ENCODE data around the gene MTF1.

The MTF1 gene

GRCh38 chr1:37862330-37862729 is 2.9 kb upstream of the MTF1 start:
- H3K36me3 ChIP-seq (ENCODE audit: control insufficient read depth in 1 of 2, insufficient read depth in 2 of 2, low read depth in 1 of 2, low read length in 2 of 2) = peaks cover 40 to 65% of the 10 kb centered on the region in 2 experiments
- no peaks in the 10 kb centered on the region for H3K27me3 ChIP-seq (ENCODE audit: control insufficient read depth in 1 of 2, insufficient read depth in 1 of 2, low read length in 2 of 2)
- no peak overlapping the region for H2BK120ac ChIP-seq (ENCODE audit: low read depth, low read length)
- no peak overlapping the region for H2AFZ ChIP-seq (ENCODE audit: low read depth, low read length)
- H2BK15ac ChIP-seq (ENCODE audit: low read depth, poor library complexity, severe bottlenecking) = no peak overlapping the region
- 100% methylated on average over 1 of the region's 3 CpGs for WGBS
- H3K14ac ChIP-seq (ENCODE audit: low read length in 2 of 2) = no peak overlapping the region
- DNase-seq = no peak
- no peak overlapping the region for H2BK5ac ChIP-seq (ENCODE audit: low read depth, low read length, poor library complexity, severe bottlenecking)
- no peak overlapping the region for H3K4me3 ChIP-seq (ENCODE audit: insufficient read depth in 1 of 2, low read depth in 1 of 2, low read length in 2 of 2)
- no peak overlapping the region for H3K23ac ChIP-seq (ENCODE audit: low read length in 2 of 2)
- H3K18ac ChIP-seq (ENCODE audit: low read depth in 1 of 2, low read length in 2 of 2) = no peak overlapping the region
- H2BK12ac ChIP-seq (ENCODE audit: low read length in 2 of 2) = no peak overlapping the region
- no peak overlapping the region for H4K91ac ChIP-seq (ENCODE audit: low read length)
- H3K9ac ChIP-seq (ENCODE audit: low read length) = no peak overlapping the region
- no peak overlapping the region for H3K27ac ChIP-seq (ENCODE audit: low read length, poor library complexity, severe bottlenecking)
- H3K4ac ChIP-seq (ENCODE audit: low read depth in 1 of 2, low read length in 2 of 2) = no peak overlapping the region
- H3K79me1 ChIP-seq (replicated peaks; ENCODE audit: low read length, poor library complexity, severe bottlenecking) = peaks cover 7% of the 10 kb centered on the region
- no peak overlapping the region for H2AK5ac ChIP-seq (ENCODE audit: low read length, severe bottlenecking)
- peaks cover 6% of the 10 kb centered on the region for H3K4me1 ChIP-seq (ENCODE audit: control insufficient read depth, insufficient read depth, low read depth, low read length)
- no peak overlapping the region for H4K8ac ChIP-seq (ENCODE audit: low read length)
- no peaks in the 10 kb centered on the region for H3K9me3 ChIP-seq (ENCODE audit: control insufficient read depth, low read length)
- no peak overlapping the region for H3K4me2 ChIP-seq (ENCODE audit: low read length, poor library complexity, severe bottlenecking)

DNA sequence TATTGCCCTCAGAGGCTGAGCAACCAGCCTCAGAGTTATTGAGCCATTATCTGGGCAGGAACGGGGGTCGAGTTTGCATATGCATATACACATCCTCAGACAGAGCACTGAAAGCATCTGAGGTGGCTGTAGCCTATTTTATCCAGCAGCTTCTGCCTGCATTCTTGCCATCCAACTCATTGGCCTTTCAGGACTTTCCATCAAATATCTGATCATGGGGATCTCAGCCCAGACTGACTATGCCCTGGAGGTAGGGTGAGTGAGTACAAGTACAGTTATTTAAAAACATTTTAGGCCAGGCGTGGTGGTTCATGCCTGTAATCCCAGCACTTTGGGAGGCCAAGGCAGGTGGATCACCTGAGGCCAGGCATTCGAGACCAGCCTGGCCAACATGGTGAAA is 1.8 kb upstream of the MTF1 start:
- WGBS = 96% methylated on average over 4 of the region's 4 CpGs
- peak overlapping the region; percentile 100 for H3K9ac ChIP-seq (ENCODE audit: low read length)
- H3K14ac ChIP-seq (ENCODE audit: low read length in 2 of 2) = no peak overlapping the region
- H4K91ac ChIP-seq (ENCODE audit: low read length) = peak overlapping the region; percentile 7
- H3K4me3 ChIP-seq (ENCODE audit: insufficient read depth in 1 of 2, low read depth in 1 of 2, low read length in 2 of 2) = no peak overlapping the region
- no peaks in the 10 kb centered on the region for H3K9me3 ChIP-seq (ENCODE audit: control insufficient read depth, low read length)
- H3K27ac ChIP-seq (ENCODE audit: low read length, poor library complexity, severe bottlenecking) = no peak overlapping the region
- DNase-seq = no peak
- no peak overlapping the region for H2AFZ ChIP-seq (ENCODE audit: low read depth, low read length)
- H4K8ac ChIP-seq (ENCODE audit: low read length) = no peak overlapping the region
- no peak overlapping the region for H3K18ac ChIP-seq (ENCODE audit: low read depth in 1 of 2, low read length in 2 of 2)
- no peak overlapping the region for H2BK5ac ChIP-seq (ENCODE audit: low read depth, low read length, poor library complexity, severe bottlenecking)
- no peak overlapping the region for H3K4ac ChIP-seq (ENCODE audit: low read depth in 1 of 2, low read length in 2 of 2)
- peaks cover 6% of the 10 kb centered on the region for H3K4me1 ChIP-seq (ENCODE audit: control insufficient read depth, insufficient read depth, low read depth, low read length)
- H2BK12ac ChIP-seq (ENCODE audit: low read length in 2 of 2) = no peak overlapping the region
- no peak overlapping the region for H2AK5ac ChIP-seq (ENCODE audit: low read length, severe bottlenecking)
- H3K79me1 ChIP-seq (replicated peaks; ENCODE audit: low read length, poor library complexity, severe bottlenecking) = peaks cover 12% of the 10 kb centered on the region
- H2BK15ac ChIP-seq (ENCODE audit: low read depth, poor library complexity, severe bottlenecking) = no peak overlapping the region
- no peak overlapping the region for H3K4me2 ChIP-seq (ENCODE audit: low read length, poor library complexity, severe bottlenecking)
- no peak overlapping the region for H2BK120ac ChIP-seq (ENCODE audit: low read depth, low read length)
- H3K27me3 ChIP-seq (ENCODE audit: control insufficient read depth in 1 of 2, insufficient read depth in 1 of 2, low read length in 2 of 2) = no peaks in the 10 kb centered on the region
- H3K23ac ChIP-seq (ENCODE audit: low read length in 2 of 2) = no peak overlapping the region
- H3K36me3 ChIP-seq (ENCODE audit: control insufficient read depth in 1 of 2, insufficient read depth in 2 of 2, low read depth in 1 of 2, low read length in 2 of 2) = peaks cover 44 to 61% of the 10 kb centered on the region in 2 experiments

DNA sequence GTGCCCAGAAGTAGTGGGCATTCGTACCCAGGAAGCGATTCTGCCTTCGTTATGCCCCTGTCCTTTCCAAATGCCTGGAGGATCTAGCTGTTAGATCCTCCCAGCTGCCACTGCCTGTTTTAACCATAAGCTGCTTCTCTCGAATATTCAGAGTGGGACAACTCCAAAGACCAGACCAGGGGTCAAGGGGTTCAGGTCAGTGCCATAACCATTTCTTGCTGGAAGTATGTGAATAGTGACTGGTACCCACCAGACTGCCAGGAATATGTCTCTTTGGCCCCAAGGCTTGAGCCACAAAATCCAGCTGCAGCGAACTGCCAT is 914 bp upstream of the MTF1 start:
- H3K27ac ChIP-seq (ENCODE audit: low read length, poor library complexity, severe bottlenecking) = peak overlapping the region; percentile 42
- peak overlapping the region; percentile 92 for H4K8ac ChIP-seq (ENCODE audit: low read length)
- H3K4me2 ChIP-seq (ENCODE audit: low read length, poor library complexity, severe bottlenecking) = peak overlapping the region; percentile 95
- H3K9me3 ChIP-seq (ENCODE audit: control insufficient read depth, low read length) = no peaks in the 10 kb centered on the region
- no peak overlapping the region for H2BK12ac ChIP-seq (ENCODE audit: low read length in 2 of 2)
- H3K14ac ChIP-seq (ENCODE audit: low read length in 2 of 2) = no peak overlapping the region
- no peak overlapping the region for H2BK120ac ChIP-seq (ENCODE audit: low read depth, low read length)
- peak overlapping the region in 1 of 2 experiments; percentile 54 for H3K18ac ChIP-seq (ENCODE audit: low read depth in 1 of 2, low read length in 2 of 2)
- H3K23ac ChIP-seq (ENCODE audit: low read length in 2 of 2) = no peak overlapping the region
- peak overlapping the region; percentile 15 for H4K91ac ChIP-seq (ENCODE audit: low read length)
- peaks cover 12% of the 10 kb centered on the region for H3K79me1 ChIP-seq (replicated peaks; ENCODE audit: low read length, poor library complexity, severe bottlenecking)
- H2BK5ac ChIP-seq (ENCODE audit: low read depth, low read length, poor library complexity, severe bottlenecking) = no peak overlapping the region
- peaks cover 36 to 55% of the 10 kb centered on the region in 2 experiments for H3K36me3 ChIP-seq (ENCODE audit: control insufficient read depth in 1 of 2, insufficient read depth in 2 of 2, low read depth in 1 of 2, low read length in 2 of 2)
- H3K4ac ChIP-seq (ENCODE audit: low read depth in 1 of 2, low read length in 2 of 2) = no peak overlapping the region
- H3K27me3 ChIP-seq (ENCODE audit: control insufficient read depth in 1 of 2, insufficient read depth in 1 of 2, low read length in 2 of 2) = no peaks in the 10 kb centered on the region
- peak overlapping the region; percentile 100 for H3K9ac ChIP-seq (ENCODE audit: low read length)
- peak overlapping the region; percentile 49 for H2AK5ac ChIP-seq (ENCODE audit: low read length, severe bottlenecking)
- no peak overlapping the region for H2BK15ac ChIP-seq (ENCODE audit: low read depth, poor library complexity, severe bottlenecking)
- no peak overlapping the region for H2AFZ ChIP-seq (ENCODE audit: low read depth, low read length)
- peaks cover 3% of the 10 kb centered on the region for H3K4me1 ChIP-seq (ENCODE audit: control insufficient read depth, insufficient read depth, low read depth, low read length)
- WGBS = 33% methylated on average over 5 of the region's 5 CpGs
- DNase-seq = no peak
- H3K4me3 ChIP-seq (ENCODE audit: insufficient read depth in 1 of 2, low read depth in 1 of 2, low read length in 2 of 2) = peak overlapping the region; percentile 86 to 100

DNA sequence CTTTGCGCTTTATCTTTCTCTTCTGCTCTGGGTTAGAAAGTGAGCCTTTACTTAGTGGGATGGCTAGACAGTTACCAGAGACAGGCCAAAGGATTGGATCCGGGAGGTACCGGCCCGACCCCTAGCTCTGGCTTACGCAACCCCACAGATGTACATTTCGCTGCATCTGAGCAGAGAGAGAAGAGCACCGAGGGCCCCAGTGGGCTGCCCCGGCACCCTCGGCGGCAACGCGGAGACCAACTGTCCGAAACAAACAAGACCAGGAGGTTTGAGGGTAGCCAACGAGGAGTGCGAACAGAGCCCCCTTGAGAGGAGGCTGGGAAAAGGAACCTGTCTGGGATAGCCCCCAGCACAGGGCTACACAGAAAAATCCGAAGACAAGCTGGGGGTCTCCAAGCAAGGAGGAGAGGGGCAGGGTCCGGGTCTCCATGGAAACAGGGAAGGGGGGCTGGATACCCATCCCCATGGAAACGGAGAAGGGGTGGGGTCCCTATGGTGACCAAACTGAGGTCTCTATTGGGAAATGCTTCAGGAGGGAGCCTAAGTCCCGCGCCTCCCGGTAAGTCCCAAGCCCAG is 373 bp downstream of the MTF1 start:
- peak overlapping the region; percentile 88 for H4K91ac ChIP-seq (ENCODE audit: low read length)
- peak overlapping the region; percentile 39 for H3K27ac ChIP-seq (ENCODE audit: low read length, poor library complexity, severe bottlenecking)
- peak; percentile 64 for DNase-seq
- H3K4ac ChIP-seq (ENCODE audit: low read depth in 1 of 2, low read length in 2 of 2) = peak overlapping the region; percentile 40 to 60
- H3K23ac ChIP-seq (ENCODE audit: low read length in 2 of 2) = no peak overlapping the region
- H4K8ac ChIP-seq (ENCODE audit: low read length) = peak overlapping the region; percentile 94
- H2BK15ac ChIP-seq (ENCODE audit: low read depth, poor library complexity, severe bottlenecking) = peak overlapping the region; percentile 77
- H3K18ac ChIP-seq (ENCODE audit: low read depth in 1 of 2, low read length in 2 of 2) = peak overlapping the region; percentile 78 to 88
- H3K4me1 ChIP-seq (ENCODE audit: control insufficient read depth, insufficient read depth, low read depth, low read length) = peaks cover 3% of the 10 kb centered on the region
- peak overlapping the region; percentile 95 to 100 for H3K4me3 ChIP-seq (ENCODE audit: insufficient read depth in 1 of 2, low read depth in 1 of 2, low read length in 2 of 2)
- peak overlapping the region; percentile 9 to 58 for H3K14ac ChIP-seq (ENCODE audit: low read length in 2 of 2)
- WGBS = 6% methylated on average over 21 of the region's 21 CpGs
- H2BK12ac ChIP-seq (ENCODE audit: low read length in 2 of 2) = no peak overlapping the region
- H2AFZ ChIP-seq (ENCODE audit: low read depth, low read length) = no peak overlapping the region
- peaks cover 18% of the 10 kb centered on the region for H3K79me1 ChIP-seq (replicated peaks; ENCODE audit: low read length, poor library complexity, severe bottlenecking)
- peaks cover 35 to 54% of the 10 kb centered on the region in 2 experiments for H3K36me3 ChIP-seq (ENCODE audit: control insufficient read depth in 1 of 2, insufficient read depth in 2 of 2, low read depth in 1 of 2, low read length in 2 of 2)
- H2BK5ac ChIP-seq (ENCODE audit: low read depth, low read length, poor library complexity, severe bottlenecking) = no peak overlapping the region
- peak overlapping the region; percentile 100 for H3K9ac ChIP-seq (ENCODE audit: low read length)
- H3K9me3 ChIP-seq (ENCODE audit: control insufficient read depth, low read length) = no peaks in the 10 kb centered on the region
- peak overlapping the region; percentile 63 for H2AK5ac ChIP-seq (ENCODE audit: low read length, severe bottlenecking)
- peak overlapping the region; percentile 78 for H3K4me2 ChIP-seq (ENCODE audit: low read length, poor library complexity, severe bottlenecking)
- no peaks in the 10 kb centered on the region for H3K27me3 ChIP-seq (ENCODE audit: control insufficient read depth in 1 of 2, insufficient read depth in 1 of 2, low read length in 2 of 2)
- no peak overlapping the region for H2BK120ac ChIP-seq (ENCODE audit: low read depth, low read length)
